Thyroid gland (tissue), 4 donors: ENCODE results near the gene BEND3.

Experiments used
- POLR2A ChIP-seq, 2 donors: fragments of 450-650 bp; IDR thresholded peaks; one replicate each; pipeline ENCODE4 v1.6.1; 2017; ENCODE audit warnings: antibody characterized with exemption in 2 of 2, mild to moderate bottlenecking in 2 of 2, moderate library complexity in 1 of 2
- TF ChIP-seq, protein P1 (sequence below), 6 experiments: fragments of 200-600 bp in 3 of 6; fragments of 450-650 bp in 3 of 6; sonication (generic) in 3 of 6; IDR thresholded peaks; one replicate each; pipeline ENCODE4 v1.5.1; 2016 to 2019; ENCODE audit warnings: antibody characterized with exemption in 6 of 6, mild to moderate bottlenecking in 2 of 6, inconsistent platforms in 1 of 6, moderate library complexity in 1 of 6

DNA sequence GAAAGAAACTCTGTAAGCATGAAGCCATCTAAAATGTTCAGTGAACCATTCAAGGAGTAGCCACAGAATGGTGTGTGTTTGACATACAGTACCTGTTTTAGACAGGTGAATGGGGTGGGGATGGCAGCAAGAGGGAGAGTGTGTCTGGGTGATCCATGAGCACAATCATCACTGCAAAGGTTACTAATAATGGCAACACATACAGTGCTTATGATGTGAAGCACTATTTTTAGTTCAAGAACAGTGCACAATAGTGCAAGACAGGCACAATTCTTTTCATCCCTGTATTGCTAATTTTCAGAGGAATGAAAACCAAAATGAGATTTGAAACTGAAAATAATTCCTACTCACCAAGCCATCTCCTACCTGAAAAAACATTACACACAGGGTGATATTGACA is 14.1 kb downstream of the BEND3 start:
- no peak for TF ChIP-seq POLR2A (IDR thresholded peaks at IDR 0.05)
- TF ChIP-seq, protein P1, sequence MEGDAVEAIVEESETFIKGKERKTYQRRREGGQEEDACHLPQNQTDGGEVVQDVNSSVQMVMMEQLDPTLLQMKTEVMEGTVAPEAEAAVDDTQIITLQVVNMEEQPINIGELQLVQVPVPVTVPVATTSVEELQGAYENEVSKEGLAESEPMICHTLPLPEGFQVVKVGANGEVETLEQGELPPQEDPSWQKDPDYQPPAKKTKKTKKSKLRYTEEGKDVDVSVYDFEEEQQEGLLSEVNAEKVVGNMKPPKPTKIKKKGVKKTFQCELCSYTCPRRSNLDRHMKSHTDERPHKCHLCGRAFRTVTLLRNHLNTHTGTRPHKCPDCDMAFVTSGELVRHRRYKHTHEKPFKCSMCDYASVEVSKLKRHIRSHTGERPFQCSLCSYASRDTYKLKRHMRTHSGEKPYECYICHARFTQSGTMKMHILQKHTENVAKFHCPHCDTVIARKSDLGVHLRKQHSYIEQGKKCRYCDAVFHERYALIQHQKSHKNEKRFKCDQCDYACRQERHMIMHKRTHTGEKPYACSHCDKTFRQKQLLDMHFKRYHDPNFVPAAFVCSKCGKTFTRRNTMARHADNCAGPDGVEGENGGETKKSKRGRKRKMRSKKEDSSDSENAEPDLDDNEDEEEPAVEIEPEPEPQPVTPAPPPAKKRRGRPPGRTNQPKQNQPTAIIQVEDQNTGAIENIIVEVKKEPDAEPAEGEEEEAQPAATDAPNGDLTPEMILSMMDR (IDR thresholded peaks at IDR 0.05): no peak
